ENCODE results near the gene UQCRQ. TPM values are rescaled to one million over a fixed set of nuclear protein-coding genes. Genes with fewer than 3 reads are reported as not detected.
A peak's percentile ranks its signal among the peaks of the same experiment; 100 is the strongest.

UQCRQ gene
- total RNA-seq (100 to 1,000 TPM; 101 to 114 TPM), polyA plus RNA-seq (100 to 1,000 TPM; 594 to 702 (median 638) TPM), total RNA-seq (30.5 to 106 (median 34.1) reads per million in 6 experiments)

DNA sequence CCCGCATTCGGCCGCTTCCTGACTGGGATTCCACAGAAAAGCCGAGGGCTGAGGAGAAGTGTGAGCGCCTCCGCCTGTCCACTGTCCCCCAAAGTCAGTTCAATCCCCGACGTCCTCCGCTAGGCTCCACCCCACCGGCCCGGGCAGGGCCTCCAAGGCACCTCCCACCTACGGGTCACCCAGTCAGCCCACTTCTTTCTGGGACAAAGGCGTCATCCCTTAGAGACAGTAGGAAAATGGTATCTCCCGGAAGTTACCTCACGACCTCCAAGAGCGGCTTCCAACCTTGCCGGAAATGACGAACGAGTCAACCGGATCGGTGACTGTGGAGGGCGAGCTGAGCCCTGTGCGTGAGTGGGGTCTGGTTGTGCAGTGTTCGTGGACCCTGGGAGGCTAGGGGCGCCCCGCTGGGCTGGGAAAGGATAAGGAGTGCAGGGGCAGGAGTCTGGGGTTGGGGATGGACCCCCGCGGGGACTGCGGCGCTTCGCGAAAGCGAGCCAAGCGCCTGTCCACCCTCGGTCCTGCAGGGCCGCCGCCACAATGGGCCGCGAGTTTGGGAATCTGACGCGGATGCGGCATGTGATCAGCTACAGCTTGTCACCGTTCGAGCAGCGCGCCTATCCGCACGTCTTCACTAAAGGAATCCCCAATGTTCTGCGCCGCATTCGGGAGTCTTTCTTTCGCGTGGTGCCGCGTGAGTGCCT, at the start of gene UQCRQ, which contains the start of gene GDF9:
Gene UQCRQ, plus strand, starts transcription at position 301 of the 704 bp plus-strand sequence. Its CDS starts 240 bp downstream, at position 541.
Gene GDF9, minus strand, starts transcription at position 128 of the 704 bp plus-strand sequence. CDS start 1,936 bp downstream, outside the sequence.
- Mint-ChIP-seq H3K4me3 (peak within 1 kb of the TSS; percentile 93 to 100 (median 99)), H3K36me3 (peaks cover 0 to 27% (median 3%) of the 10 kb centered on the region in 3 donors), H3K27me3 (no peaks in the 10 kb centered on the region), H3K27ac (peak within 1 kb of the TSS; percentile 98 to 100 (median 100)), H3K4me1 (peaks cover 13 to 28% (median 27%) of the 10 kb centered on the region in 4 donors), H3K9me3 (no peaks in the 10 kb centered on the region)
- ATAC-seq (peak; percentile 93 to 96), DNase-seq (peak; percentile 74 to 97 (median 92))
- POLR2A ChIA-PET, result interaction anchor here (1.5 to 2.6 kb wide), 3 partner anchors 97 to 310 kb away, joined by 7 to 18 read pairs (median 14); partner anchors contain the start of genes AFF4, HSPA4 and RAD50

DNA sequence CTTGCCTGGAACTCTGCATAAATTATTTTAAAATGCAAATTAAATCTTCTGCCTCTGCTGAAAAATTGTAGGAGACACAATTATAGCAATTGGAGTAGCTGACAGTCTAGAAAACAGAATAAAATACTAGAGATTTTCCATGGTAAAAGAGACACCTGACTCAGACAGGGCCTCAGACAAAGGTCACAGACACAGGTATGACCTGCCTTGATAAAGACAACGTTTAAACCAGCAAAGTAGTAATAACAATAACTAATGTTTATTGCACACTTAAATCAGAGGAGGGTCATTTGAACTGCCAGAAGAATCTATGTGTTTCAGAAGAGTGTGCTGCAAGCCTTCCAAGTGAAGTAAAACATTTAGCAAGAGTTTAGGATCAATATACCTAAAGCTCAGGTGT, 49.4 kb upstream of the UQCRQ start:
- POLR2A ChIA-PET, result no interaction called here

DNA sequence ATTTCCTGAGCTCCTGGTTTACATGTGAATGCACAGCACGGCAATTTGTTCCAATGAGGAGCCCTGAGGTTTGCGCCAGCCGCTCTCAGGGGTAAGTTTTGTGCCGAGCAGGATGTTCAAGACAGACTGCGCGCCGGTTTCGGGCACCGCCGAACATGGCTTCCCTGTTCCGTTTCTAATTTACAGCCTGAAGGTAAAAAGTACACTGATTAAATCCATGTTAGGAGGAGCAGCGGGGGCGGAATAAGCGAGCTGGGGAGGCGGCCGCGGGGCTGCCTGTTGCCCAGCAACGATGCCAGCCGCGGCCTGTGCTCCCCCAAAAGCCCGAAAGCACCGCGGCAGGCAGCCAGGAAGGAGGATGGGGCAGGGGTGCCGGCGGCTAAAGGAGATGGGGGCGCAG, 47.0 kb upstream of the UQCRQ start:
- Mint-ChIP-seq H3K4me1 (peaks cover 6 to 27% (median 15%) of the 10 kb centered on the region in 4 donors), H3K4me3 (peak overlapping the region; percentile 74 to 88 (median 77)), H3K27ac (peak overlapping the region in 6 of 10 donors; percentile 0 to 74 (median 37)), H3K27me3 (peaks cover 3 to 33% (median 24%) of the 10 kb centered on the region in 5 donors), H3K9me3 (no peaks in the 10 kb centered on the region), H3K36me3 (no peaks in the 10 kb centered on the region)
- ATAC-seq (peak; percentile 24 to 46), DNase-seq (peak in 1 of 10 donors; percentile 31)
- POLR2A ChIA-PET, result interaction anchor here (0.9 to 2.5 kb wide), 4 partner anchors 10 to 432 kb away, joined by 3 to 7 read pairs (median 4); partner anchors contain the start of gene CCNI2

More for the DNA sequence above, 49.4 kb upstream of the UQCRQ start:
- Mint-ChIP-seq H3K4me3 (no peak overlapping the region), H3K36me3 (no peaks in the 10 kb centered on the region), H3K27me3 (peaks cover 13 to 33% (median 22%) of the 10 kb centered on the region in 5 donors), H3K9me3 (peaks cover 0 to 2% (median 0%) of the 10 kb centered on the region in 9 donors), H3K4me1 (peaks cover 11 to 26% (median 24%) of the 10 kb centered on the region in 4 donors), H3K27ac (no peak overlapping the region)
- ATAC-seq (no peak), DNase-seq (no peak)

DNA sequence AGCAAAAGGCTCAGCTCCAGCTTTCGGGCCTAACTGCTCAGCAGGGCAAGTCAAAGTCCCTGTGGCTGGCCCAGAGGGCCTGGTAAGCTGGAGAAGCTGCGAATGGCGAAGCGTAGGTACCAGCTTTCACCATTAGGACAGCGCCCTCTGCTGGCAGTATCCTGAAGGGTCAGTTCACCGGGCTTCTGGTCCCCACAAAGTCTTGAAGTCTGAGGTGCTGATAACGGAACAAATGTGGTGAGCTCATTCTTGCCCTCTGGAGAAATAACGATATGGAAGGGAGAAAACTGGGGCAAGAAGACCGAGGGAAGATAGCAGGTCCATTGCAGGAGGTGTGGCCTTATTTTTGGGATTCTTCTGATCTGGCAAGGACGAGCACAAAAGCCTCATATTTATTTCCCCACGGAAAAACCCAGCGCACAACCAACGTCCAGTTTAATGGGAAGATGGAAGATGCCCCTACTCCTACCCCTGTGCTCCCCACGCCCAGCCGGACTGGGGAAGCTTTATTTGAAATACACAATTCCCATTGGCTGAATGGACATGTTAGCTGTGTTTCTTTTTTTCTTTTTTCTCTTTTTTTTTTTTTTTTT, 46.2 kb upstream of the UQCRQ start:
- H3K9me3 Mint-ChIP-seq, result no peaks in the 10 kb centered on the region
- peak; percentile 66 to 92 (median 82) for DNase-seq
- POLR2A ChIA-PET, result interaction anchor here (0.9 to 2.5 kb wide), 4 partner anchors 9 to 433 kb away, joined by 3 to 7 read pairs (median 4); partner anchors contain the start of gene CCNI2
- H3K4me3 Mint-ChIP-seq, result peak overlapping the region; percentile 37 to 88 (median 74)
- peak overlapping the region in 3 of 10 donors; percentile 36 to 75 (median 56) for H3K27ac Mint-ChIP-seq
- H3K4me1 Mint-ChIP-seq, result peaks cover 6 to 27% (median 16%) of the 10 kb centered on the region in 4 donors
- ATAC-seq, result peak; percentile 85 to 92
- no peaks in the 10 kb centered on the region for H3K36me3 Mint-ChIP-seq
- peaks cover 3 to 40% (median 27%) of the 10 kb centered on the region in 5 donors for H3K27me3 Mint-ChIP-seq

DNA sequence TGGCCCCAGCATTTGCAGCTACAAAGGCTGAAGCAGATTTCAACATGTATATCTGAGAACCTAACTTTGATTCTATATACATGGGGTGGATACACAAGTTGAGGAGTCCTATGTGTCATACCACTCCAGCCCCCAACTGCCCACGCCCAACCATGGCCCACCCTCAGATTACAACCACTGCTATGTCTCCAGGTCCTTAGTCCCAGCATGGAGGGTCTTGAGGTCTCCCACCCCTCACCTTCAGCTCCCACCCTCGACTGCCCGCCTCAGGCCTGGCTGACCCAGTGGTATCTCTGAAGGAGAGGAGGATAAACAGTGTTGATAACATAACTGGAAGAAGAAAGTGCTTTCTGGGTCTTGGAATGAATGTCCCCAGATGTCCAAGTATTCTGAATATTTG, 45.1 kb upstream of the UQCRQ start:
- ATAC-seq (no peak), DNase-seq (no peak)
- no peak overlapping the region for H3K4me3 Mint-ChIP-seq
- peaks cover 3 to 46% (median 26%) of the 10 kb centered on the region in 5 donors for H3K27me3 Mint-ChIP-seq
- POLR2A ChIA-PET, result interaction anchor here (2.5 kb wide), 1 partner anchor 73 kb away, joined by 7 read pairs; the partner anchor contains the start of gene CCNI2
- H3K9me3 Mint-ChIP-seq, result no peaks in the 10 kb centered on the region
- H3K27ac Mint-ChIP-seq, result no peak overlapping the region
- H3K36me3 Mint-ChIP-seq, result no peaks in the 10 kb centered on the region
- H3K4me1 Mint-ChIP-seq, result peaks cover 6 to 27% (median 17%) of the 10 kb centered on the region in 4 donors

DNA sequence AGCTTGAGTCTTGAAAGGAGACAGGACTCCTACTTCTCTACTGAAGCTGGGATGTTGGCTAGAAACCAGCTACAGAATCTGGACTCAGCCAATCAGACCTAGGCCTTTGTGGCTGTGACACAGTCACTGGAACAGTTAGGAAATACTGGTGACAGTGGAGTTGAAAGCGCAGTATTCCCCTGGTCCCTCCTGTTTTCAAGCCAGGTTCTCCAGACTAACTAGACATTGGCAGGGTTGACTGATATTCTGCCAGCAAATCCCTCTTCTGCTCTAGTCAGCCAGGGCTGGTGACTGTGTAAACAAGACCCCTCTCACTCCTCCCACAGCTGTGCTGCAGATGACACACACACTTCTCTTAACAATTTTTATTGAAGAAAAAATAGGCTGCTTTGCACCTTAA, 44.7 kb upstream of the UQCRQ start:
- H3K27me3 Mint-ChIP-seq, result peaks cover 6 to 50% (median 30%) of the 10 kb centered on the region in 5 donors
- H3K27ac Mint-ChIP-seq, result no peak overlapping the region
- POLR2A ChIA-PET, result no interaction called here
- no peaks in the 10 kb centered on the region for H3K9me3 Mint-ChIP-seq
- peak overlapping the region in 1 of 10 donors; percentile 43 for H3K4me3 Mint-ChIP-seq
- ATAC-seq, result no peak
- DNase-seq, result no peak
- peaks cover 6 to 27% (median 18%) of the 10 kb centered on the region in 4 donors for H3K4me1 Mint-ChIP-seq
- no peaks in the 10 kb centered on the region for H3K36me3 Mint-ChIP-seq

DNA sequence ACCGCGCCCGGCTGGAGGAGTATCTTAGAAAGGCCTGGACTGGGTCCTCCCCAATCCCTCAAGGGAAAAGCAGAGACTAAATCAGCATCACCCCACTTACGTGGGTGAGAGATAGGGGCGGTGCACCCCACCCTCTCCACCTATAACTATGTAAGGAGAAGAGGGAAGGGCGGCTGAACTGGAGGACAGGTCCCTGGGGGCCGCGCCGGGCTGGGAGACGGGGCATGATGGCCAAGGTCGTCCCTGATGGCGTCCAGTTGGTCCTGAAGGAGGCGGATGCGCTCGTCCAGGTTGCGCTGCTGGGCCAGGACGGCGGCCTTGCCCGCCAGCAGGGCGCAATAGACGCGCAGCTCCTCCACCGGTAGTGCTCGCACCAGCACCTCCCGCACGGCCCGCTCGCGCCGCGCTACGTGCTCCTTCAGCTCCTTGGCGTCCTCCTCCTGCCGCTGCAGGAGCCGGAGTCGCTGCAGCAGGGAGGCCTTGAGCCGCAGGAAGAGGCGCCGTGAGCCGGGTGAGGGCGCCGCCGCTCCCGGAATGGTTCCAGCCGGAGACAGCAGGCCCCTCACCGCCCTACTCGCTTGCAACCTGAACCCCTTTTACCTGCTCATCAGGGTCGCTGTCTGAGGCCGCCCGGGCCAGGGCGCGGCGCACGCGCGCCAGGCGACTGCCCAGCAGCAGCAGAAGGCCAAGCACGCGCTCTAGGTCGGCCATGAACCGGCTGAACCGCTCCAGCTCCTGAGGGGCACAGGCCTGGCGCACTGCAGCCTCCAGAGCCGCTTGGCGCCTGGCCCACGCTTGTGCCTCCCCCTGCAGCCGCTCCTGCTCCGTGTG, 43.6 kb upstream of the UQCRQ start:
- H3K4me1 Mint-ChIP-seq, result peaks cover 6 to 30% (median 19%) of the 10 kb centered on the region in 4 donors
- no peaks in the 10 kb centered on the region for H3K9me3 Mint-ChIP-seq
- H3K27ac Mint-ChIP-seq, result no peak overlapping the region
- H3K36me3 Mint-ChIP-seq, result no peaks in the 10 kb centered on the region
- DNase-seq (no peak), ATAC-seq (no peak)
- POLR2A ChIA-PET, result no interaction called here
- peak overlapping the region in 2 of 10 donors; percentile 36 to 47 for H3K4me3 Mint-ChIP-seq
- peaks cover 15 to 61% (median 41%) of the 10 kb centered on the region in 5 donors for H3K27me3 Mint-ChIP-seq

DNA sequence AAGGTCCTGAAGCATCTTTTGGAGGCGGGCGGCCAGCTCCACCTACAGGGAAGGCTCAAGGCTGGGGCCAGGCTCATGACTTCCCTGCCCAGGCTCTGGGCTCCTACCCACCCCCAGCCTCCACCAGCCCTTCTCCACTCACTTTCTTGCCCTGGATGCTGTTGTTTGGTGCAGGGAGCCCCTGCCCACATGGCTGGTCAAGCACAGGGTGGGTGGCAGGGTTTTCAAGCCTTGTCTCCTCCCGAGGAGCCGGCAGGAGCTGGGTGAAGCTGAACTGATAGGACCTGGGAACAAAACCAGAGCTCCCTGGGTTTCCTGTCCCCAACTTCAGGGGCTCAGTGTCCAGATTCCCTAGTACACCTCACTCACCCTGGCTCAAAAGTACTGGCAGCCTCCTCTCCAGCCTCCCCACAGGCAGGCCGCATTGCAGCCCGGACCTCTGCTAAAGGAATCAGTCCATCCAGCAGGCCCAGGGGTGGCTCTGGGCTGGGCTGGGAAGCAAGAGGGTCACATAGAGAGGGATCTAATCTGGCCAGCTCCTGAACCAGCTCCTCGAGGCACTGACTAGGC, 42.9 kb upstream of the UQCRQ start:
- ATAC-seq (no peak), DNase-seq (no peak)
- POLR2A ChIA-PET, result interaction anchor here (0.6 kb wide), 1 partner anchor 135 kb away, joined by 4 read pairs; no protein-coding TSS in a partner anchor
- no peaks in the 10 kb centered on the region for H3K9me3 Mint-ChIP-seq
- H3K4me1 Mint-ChIP-seq, result peaks cover 6 to 30% (median 19%) of the 10 kb centered on the region in 4 donors
- H3K27me3 Mint-ChIP-seq, result peaks cover 16 to 67% (median 45%) of the 10 kb centered on the region in 5 donors
- no peaks in the 10 kb centered on the region for H3K36me3 Mint-ChIP-seq
- peak overlapping the region in 5 of 10 donors; percentile 26 to 47 (median 31) for H3K4me3 Mint-ChIP-seq
- H3K27ac Mint-ChIP-seq, result no peak overlapping the region

DNA sequence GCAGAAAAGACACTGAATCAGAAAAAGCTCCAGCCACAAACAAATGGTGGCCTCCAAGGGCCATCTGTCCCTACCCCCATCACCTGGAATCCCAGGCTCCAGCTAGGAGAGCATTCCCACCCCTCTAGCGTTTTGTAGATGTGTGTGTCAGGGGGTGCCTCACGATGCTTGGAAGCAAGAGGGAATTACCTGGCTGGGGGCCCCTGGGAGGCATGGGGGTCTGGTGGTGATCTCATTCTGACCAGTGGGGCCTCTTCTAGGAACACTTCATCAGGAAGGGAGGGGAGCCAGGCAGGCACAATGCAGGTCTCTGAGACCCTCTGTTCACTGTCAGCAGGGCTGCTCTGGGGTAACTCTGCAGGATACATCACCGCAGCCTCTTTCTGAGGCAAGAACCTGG, 42.0 kb upstream of the UQCRQ start:
- Mint-ChIP-seq H3K4me1 (peaks cover 4 to 30% (median 18%) of the 10 kb centered on the region in 4 donors), H3K27ac (peak overlapping the region in 2 of 10 donors; percentile 13 to 43), H3K27me3 (peaks cover 21 to 67% (median 45%) of the 10 kb centered on the region in 5 donors), H3K9me3 (no peaks in the 10 kb centered on the region), H3K4me3 (peak overlapping the region in 8 of 10 donors; percentile 33 to 54 (median 46)), H3K36me3 (no peaks in the 10 kb centered on the region)
- DNase-seq (no peak), ATAC-seq (no peak)
- POLR2A ChIA-PET, result no interaction called here

DNA sequence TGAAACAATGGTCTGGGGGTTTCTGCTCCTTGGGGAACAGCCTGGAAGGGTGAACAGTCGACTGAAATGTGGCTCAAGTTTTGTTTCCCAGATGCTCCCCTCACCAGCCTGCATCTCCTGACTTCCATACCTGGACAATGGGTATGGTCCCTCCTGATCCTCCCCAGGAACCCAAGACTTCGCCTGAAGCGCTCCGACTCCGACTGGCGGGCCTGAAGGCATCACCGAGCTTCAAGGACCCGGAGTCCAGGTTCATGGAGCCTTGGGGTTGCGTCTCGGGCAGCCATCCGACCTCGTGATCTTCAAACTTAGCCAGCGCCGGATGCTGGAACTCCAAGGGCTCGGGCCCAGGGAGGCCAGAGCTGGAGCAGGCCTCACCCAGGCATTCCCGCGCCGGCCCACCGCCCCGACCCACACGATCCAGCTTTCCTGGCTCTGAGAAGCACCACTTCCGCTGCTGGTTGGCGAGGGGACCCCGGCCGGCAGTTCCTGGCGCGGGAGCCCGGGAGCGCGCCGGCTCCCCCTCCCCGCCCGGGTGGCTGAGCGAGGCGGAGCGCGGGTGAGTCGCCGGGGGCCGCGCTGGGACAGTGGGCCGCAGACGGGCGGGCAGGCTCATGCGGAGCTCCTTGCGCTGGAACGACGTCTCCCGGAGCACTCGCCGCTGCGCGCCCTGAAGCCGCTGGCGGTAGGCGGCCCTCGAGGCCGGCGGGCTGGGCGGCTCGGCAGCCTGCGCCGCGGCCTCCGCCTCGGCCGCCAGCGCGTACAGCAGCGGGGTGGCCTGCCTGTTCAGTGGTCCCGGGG, 41.2 kb upstream of the UQCRQ start:
- POLR2A ChIA-PET, result no interaction called here
- Mint-ChIP-seq H3K36me3 (no peaks in the 10 kb centered on the region), H3K27me3 (peaks cover 19 to 66% (median 42%) of the 10 kb centered on the region in 5 donors), H3K9me3 (no peaks in the 10 kb centered on the region), H3K4me3 (peak overlapping the region in 9 of 10 donors; percentile 31 to 61 (median 45)), H3K4me1 (peaks cover 4 to 30% (median 14%) of the 10 kb centered on the region in 4 donors), H3K27ac (no peak overlapping the region)
- ATAC-seq (peak; percentile 1 to 4), DNase-seq (no peak)

Data from naive thymus-derived CD8-positive, alpha-beta T cell (primary cell).